GM13976 (cell line): ENCODE results near the gene ANKRD44.

Source experiments
- DNase-seq: peaks from one replicate; pipeline ENCODE4 v3.0.0; 2012; ENCODE audit warnings: low spot score
- CTCF ChIP-seq: IDR thresholded peaks from 2 replicates; pipeline ENCODE4 v1.5.1; 2012; ENCODE audit warnings: borderline replicate concordance, mild to moderate bottlenecking; ENCODE audit not compliant: insufficient read depth; ENCODE audit errors: extremely low read depth, missing control alignments, control extremely low read depth
- in situ Hi-C: fragments of 300-500 bp; cut with MboI; formaldehyde crosslinking; loops from one replicate; pipeline ENCODE4 v1.12.0; 2022; ENCODE audit warnings: low sequenced_read_pairs, mixed read lengths, inconsistent platforms; ENCODE audit not compliant: unreplicated experiment

The ANKRD44 gene

GRCh38 chr2:197167608-197168314, 142.8 kb downstream of the ANKRD44 start:
- TF ChIP-seq CTCF, result no peak
- no peak for DNase-seq
- in situ Hi-C loops, result no loop called here

GRCh38 chr2:197165020-197165419, 145.6 kb downstream of the ANKRD44 start:
- in situ Hi-C loops, result no loop called here
- TF ChIP-seq CTCF, result no peak
- no peak for DNase-seq

- TF ChIP-seq CTCF, result no peak
Measured at GRCh38 chr2:197164141-197164754, 146.3 kb downstream of the ANKRD44 start.

GRCh38 chr2:197163712-197164140, 146.9 kb downstream of the ANKRD44 start:
- TF ChIP-seq CTCF, result no peak
- in situ Hi-C loops, result no loop called here
- DNase-seq, result no peak

More at GRCh38 chr2:197164141-197164754, 146.3 kb downstream of the ANKRD44 start:
- in situ Hi-C loops, result no loop called here
- DNase-seq, result no peak

GRCh38 chr2:197161774-197162173, 148.8 kb downstream of the ANKRD44 start:
- DNase-seq, result no peak
- TF ChIP-seq CTCF, result no peak
- in situ Hi-C loops, result no loop called here

- no peak for TF ChIP-seq CTCF
- no peak for DNase-seq
- in situ Hi-C loops, result no loop called here
Measured at GRCh38 chr2:197159661-197160211, 150.8 kb downstream of the ANKRD44 start.
